GM23338 (cell line): Measurements from ENCODE around the gene BTK. TPM values are rescaled to one million over a fixed set of nuclear protein-coding genes. Genes with fewer than 3 reads are reported as not detected.

Experiments
- ATAC-seq: fragments of 200-7000 bp; cut with Tn5 transposase; 3 replicates; pipeline ENCODE4 v1.9.1; 2020
- DNase-seq: peaks from one replicate; pipeline ENCODE4 v3.0.0-alpha.2; 2015; ENCODE audit warnings: low spot score
- H2AFZ ChIP-seq: fragments of 200-600 bp; sonication (generic); 2 replicates; pipeline ENCODE4 v1.8.0; 2016; ENCODE audit warnings: antibody characterized with exemption, mild to moderate bottlenecking, moderate library complexity
- H3F3A ChIP-seq: fragments of 200-600 bp; sonication (generic); replicated peaks from 2 replicates; pipeline ENCODE4 v1.8.0; 2017; ENCODE audit warnings: antibody characterized with exemption, mixed run types, low read depth
- H3K27ac ChIP-seq: fragments of 200-600 bp; sonication (generic); 2 replicates; pipeline ENCODE4 v1.6.1; 2016; ENCODE audit warnings: low read depth
- H3K27me3 ChIP-seq: fragments of 200-600 bp; sonication (generic); 2 replicates; pipeline ENCODE4 v1.8.0; 2016; ENCODE audit warnings: mild to moderate bottlenecking, mixed run types, moderate library complexity; ENCODE audit not compliant: insufficient read depth
- H3K36me3 ChIP-seq: fragments of 200-600 bp; sonication (generic); 2 replicates; pipeline ENCODE4 v1.8.0; 2016; ENCODE audit warnings: mild to moderate bottlenecking; ENCODE audit not compliant: insufficient read depth
- H3K4me1 ChIP-seq: fragments of 200-600 bp; sonication (generic); 2 replicates; pipeline ENCODE4 v1.8.0; 2016; ENCODE audit warnings: mild to moderate bottlenecking, moderate library complexity; ENCODE audit not compliant: insufficient read depth
- H3K4me2 ChIP-seq: fragments of 200-600 bp; sonication (generic); 2 replicates; pipeline ENCODE4 v1.7.1; 2017; ENCODE audit warnings: mixed run types
- H3K4me3 ChIP-seq: fragments of 200-600 bp; sonication (generic); 2 replicates; pipeline ENCODE4 v1.6.1; 2016; ENCODE audit warnings: mixed run types
- H3K79me2 ChIP-seq: fragments of 200-600 bp; sonication (generic); replicated peaks from 2 replicates; pipeline ENCODE4 v1.8.0; 2017; ENCODE audit warnings: mild to moderate bottlenecking; ENCODE audit not compliant: insufficient read depth
- H3K9me2 ChIP-seq: fragments of 200-600 bp; sonication (generic); 2 replicates; pipeline ENCODE4 v1.8.0; 2017; ENCODE audit not compliant: insufficient read depth
- H4K20me1 ChIP-seq: fragments of 200-600 bp; sonication (generic); replicated peaks from 2 replicates; pipeline ENCODE4 v1.8.0; 2017; ENCODE audit warnings: mild to moderate bottlenecking; ENCODE audit not compliant: insufficient read depth
- H3K27ac Mint-ChIP-seq: 2 replicates; pipeline ENCODE4 v1.8.0; 2020; ENCODE audit warnings: inconsistent platforms, mild to moderate bottlenecking, moderate library complexity, mixed read lengths
- H3K27me3 Mint-ChIP-seq: 3 replicates; pipeline ENCODE4 v1.8.0; 2022; ENCODE audit warnings: low read depth, mild to moderate bottlenecking, moderate library complexity, mixed read lengths, inconsistent platforms; ENCODE audit not compliant: insufficient read depth, poor library complexity
- H3K36me3 Mint-ChIP-seq: 3 replicates; pipeline ENCODE4 v1.8.0; 2021; ENCODE audit warnings: low read depth, mild to moderate bottlenecking, inconsistent platforms, moderate library complexity, mixed read lengths
- H3K4me1 Mint-ChIP-seq: 3 replicates; pipeline ENCODE4 v1.8.0; 2020; ENCODE audit warnings: mild to moderate bottlenecking, inconsistent platforms, mixed read lengths
- H3K4me3 Mint-ChIP-seq: 3 replicates; pipeline ENCODE4 v1.8.0; 2021; ENCODE audit warnings: moderate library complexity, mild to moderate bottlenecking, inconsistent platforms, mixed read lengths
- H3K9me3 Mint-ChIP-seq: 3 replicates; pipeline ENCODE4 v1.8.0; 2020; ENCODE audit warnings: moderate library complexity, mild to moderate bottlenecking, inconsistent platforms, mixed read lengths
- CREB1 ChIP-seq: fragments of 250-450 bp; sonication (Bioruptor Pico); IDR thresholded peaks from 2 replicates; pipeline ENCODE4 v1.5.0; 2020; ENCODE audit warnings: low read depth, mild to moderate bottlenecking, moderate library complexity
- EZH2phosphoT487 ChIP-seq: fragments of 200-600 bp; sonication (generic); IDR thresholded peaks from one replicate; pipeline ENCODE4 v1.8.1; 2018; ENCODE audit warnings: antibody characterized with exemption; ENCODE audit not compliant: unreplicated experiment
- JUNB ChIP-seq: IDR thresholded peaks from one replicate; pipeline ENCODE4 v1.6.1; 2016; ENCODE audit warnings: antibody characterized with exemption; ENCODE audit not compliant: unreplicated experiment
- NANOG ChIP-seq: IDR thresholded peaks from 2 replicates; pipeline ENCODE4 v1.6.1; 2016; ENCODE audit warnings: antibody characterized with exemption, borderline replicate concordance
- STAT1 ChIP-seq: IDR thresholded peaks from one replicate; pipeline ENCODE4 v1.6.1; 2016; ENCODE audit warnings: antibody characterized with exemption; ENCODE audit not compliant: unreplicated experiment
- polyA plus RNA-seq: library from polyadenylated mRNA; unstranded; fragments of >200 nt; fragmentation: Nextera tagmentation; extraction: Ambion mirVana; gene quantifications from 2 replicates; pipeline ENCODE4 v1.2.1, GENCODE V29; 2016
- total RNA-seq: library from RNA; depleted of rRNA; stranded (reverse); fragments of >200 nt; shearing (Covaris generic); gene quantifications from 2 replicates; pipeline ENCODE4 v1.2.3, GENCODE V29; 2014
- TF ChIP-seq, protein P1 (sequence below): fragments of 250-450 bp; sonication (Bioruptor Pico); IDR thresholded peaks from 2 replicates; pipeline ENCODE4 v1.5.0; 2020; ENCODE audit warnings: mild to moderate bottlenecking, moderate library complexity
- TF ChIP-seq, protein P2 (sequence below): IDR thresholded peaks from 2 replicates; pipeline ENCODE4 v1.6.1; 2016; ENCODE audit warnings: antibody characterized with exemption
- TF ChIP-seq, protein P3 (sequence below), 2 experiments: fragments of 200-600 bp in 1 of 2; sonication (generic) in 1 of 2; conservative IDR thresholded peaks; 2 replicates each; pipeline versions ENCODE4 v1.5.1 to v1.6.1; 2016 to 2017; ENCODE audit warnings: antibody characterized with exemption in 2 of 2, low read depth in 2 of 2, mild to moderate bottlenecking in 2 of 2, moderate library complexity in 1 of 2

BTK gene
- total and polyA plus RNA-seq, 2 experiments from 2014 or later, result 0.19 to 0.31 TPM

DNA sequence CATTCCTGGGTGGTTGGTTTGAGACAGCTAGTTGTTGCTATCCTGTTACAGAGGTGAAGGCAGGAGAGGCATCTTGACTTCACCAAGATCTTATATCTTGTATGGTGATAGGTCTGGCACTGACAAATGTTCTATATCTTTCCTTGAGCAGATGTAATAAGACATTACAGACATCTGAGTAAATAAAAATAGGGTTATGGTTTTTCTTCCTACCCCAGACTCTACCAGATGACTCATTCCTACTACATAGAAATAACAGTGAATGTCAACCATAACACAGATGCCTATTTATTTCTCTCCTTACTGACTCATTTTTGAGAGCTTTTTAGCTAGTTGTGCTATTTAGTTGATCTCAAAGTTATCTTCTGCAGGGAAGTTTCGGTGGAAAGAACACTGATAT is 43.9 kb upstream of the BTK start:
- Histone ChIP-seq H3K4me1 (no peaks in the 10 kb centered on the region), H2AFZ (no peak overlapping the region), H3K27me3 (no peaks in the 10 kb centered on the region), H3F3A (no peaks in the 10 kb centered on the region), H3K9me2 (no peaks in the 10 kb centered on the region), H3K36me3 (0 out of 2 replicates have a peak, but pooled peaks cover 6% of the 10 kb centered on the region), H4K20me1 (no peaks in the 10 kb centered on the region), H3K4me3 (no peak overlapping the region), H3K79me2 (no peaks in the 10 kb centered on the region), H3K4me2 (no peak overlapping the region), H3K27ac (no peak overlapping the region)
- TF ChIP-seq JUNB (no peak), EZH2phosphoT487 (no peak), CREB1 (CRISPR knock-in tag) (no peak), NANOG (no peak), STAT1 (no peak)
- TF ChIP-seq, protein P1, sequence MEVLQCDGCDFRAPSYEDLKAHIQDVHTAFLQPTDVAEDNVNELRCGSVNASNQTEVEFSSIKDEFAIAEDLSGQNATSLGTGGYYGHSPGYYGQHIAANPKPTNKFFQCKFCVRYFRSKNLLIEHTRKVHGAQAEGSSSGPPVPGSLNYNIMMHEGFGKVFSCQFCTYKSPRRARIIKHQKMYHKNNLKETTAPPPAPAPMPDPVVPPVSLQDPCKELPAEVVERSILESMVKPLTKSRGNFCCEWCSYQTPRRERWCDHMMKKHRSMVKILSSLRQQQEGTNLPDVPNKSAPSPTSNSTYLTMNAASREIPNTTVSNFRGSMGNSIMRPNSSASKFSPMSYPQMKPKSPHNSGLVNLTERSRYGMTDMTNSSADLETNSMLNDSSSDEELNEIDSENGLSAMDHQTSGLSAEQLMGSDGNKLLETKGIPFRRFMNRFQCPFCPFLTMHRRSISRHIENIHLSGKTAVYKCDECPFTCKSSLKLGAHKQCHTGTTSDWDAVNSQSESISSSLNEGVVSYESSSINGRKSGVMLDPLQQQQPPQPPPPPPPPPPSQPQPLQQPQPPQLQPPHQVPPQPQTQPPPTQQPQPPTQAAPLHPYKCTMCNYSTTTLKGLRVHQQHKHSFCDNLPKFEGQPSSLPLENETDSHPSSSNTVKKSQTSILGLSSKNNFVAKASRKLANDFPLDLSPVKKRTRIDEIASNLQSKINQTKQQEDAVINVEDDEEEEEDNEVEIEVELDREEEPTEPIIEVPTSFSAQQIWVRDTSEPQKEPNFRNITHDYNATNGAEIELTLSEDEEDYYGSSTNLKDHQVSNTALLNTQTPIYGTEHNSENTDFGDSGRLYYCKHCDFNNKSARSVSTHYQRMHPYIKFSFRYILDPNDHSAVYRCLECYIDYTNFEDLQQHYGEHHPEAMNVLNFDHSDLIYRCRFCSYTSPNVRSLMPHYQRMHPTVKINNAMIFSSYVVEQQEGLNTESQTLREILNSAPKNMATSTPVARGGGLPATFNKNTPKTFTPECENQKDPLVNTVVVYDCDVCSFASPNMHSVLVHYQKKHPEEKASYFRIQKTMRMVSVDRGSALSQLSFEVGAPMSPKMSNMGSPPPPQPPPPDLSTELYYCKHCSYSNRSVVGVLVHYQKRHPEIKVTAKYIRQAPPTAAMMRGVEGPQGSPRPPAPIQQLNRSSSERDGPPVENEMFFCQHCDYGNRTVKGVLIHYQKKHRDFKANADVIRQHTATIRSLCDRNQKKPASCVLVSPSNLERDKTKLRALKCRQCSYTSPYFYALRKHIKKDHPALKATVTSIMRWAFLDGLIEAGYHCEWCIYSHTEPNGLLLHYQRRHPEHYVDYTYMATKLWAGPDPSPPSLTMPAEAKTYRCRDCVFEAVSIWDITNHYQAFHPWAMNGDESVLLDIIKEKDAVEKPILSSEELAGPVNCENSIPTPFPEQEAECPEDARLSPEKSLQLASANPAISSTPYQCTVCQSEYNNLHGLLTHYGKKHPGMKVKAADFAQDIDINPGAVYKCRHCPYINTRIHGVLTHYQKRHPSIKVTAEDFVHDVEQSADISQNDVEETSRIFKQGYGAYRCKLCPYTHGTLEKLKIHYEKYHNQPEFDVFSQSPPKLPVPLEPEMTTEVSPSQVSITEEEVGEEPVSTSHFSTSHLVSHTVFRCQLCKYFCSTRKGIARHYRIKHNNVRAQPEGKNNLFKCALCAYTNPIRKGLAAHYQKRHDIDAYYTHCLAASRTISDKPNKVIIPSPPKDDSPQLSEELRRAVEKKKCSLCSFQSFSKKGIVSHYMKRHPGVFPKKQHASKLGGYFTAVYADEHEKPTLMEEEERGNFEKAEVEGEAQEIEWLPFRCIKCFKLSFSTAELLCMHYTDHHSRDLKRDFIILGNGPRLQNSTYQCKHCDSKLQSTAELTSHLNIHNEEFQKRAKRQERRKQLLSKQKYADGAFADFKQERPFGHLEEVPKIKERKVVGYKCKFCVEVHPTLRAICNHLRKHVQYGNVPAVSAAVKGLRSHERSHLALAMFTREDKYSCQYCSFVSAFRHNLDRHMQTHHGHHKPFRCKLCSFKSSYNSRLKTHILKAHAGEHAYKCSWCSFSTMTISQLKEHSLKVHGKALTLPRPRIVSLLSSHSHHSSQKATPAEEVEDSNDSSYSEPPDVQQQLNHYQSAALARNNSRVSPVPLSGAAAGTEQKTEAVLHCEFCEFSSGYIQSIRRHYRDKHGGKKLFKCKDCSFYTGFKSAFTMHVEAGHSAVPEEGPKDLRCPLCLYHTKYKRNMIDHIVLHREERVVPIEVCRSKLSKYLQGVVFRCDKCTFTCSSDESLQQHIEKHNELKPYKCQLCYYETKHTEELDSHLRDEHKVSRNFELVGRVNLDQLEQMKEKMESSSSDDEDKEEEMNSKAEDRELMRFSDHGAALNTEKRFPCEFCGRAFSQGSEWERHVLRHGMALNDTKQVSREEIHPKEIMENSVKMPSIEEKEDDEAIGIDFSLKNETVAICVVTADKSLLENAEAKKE, result no peak
- TF ChIP-seq, protein P2, sequence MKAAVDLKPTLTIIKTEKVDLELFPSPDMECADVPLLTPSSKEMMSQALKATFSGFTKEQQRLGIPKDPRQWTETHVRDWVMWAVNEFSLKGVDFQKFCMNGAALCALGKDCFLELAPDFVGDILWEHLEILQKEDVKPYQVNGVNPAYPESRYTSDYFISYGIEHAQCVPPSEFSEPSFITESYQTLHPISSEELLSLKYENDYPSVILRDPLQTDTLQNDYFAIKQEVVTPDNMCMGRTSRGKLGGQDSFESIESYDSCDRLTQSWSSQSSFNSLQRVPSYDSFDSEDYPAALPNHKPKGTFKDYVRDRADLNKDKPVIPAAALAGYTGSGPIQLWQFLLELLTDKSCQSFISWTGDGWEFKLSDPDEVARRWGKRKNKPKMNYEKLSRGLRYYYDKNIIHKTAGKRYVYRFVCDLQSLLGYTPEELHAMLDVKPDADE, result no peak
- TF ChIP-seq, protein P3, sequence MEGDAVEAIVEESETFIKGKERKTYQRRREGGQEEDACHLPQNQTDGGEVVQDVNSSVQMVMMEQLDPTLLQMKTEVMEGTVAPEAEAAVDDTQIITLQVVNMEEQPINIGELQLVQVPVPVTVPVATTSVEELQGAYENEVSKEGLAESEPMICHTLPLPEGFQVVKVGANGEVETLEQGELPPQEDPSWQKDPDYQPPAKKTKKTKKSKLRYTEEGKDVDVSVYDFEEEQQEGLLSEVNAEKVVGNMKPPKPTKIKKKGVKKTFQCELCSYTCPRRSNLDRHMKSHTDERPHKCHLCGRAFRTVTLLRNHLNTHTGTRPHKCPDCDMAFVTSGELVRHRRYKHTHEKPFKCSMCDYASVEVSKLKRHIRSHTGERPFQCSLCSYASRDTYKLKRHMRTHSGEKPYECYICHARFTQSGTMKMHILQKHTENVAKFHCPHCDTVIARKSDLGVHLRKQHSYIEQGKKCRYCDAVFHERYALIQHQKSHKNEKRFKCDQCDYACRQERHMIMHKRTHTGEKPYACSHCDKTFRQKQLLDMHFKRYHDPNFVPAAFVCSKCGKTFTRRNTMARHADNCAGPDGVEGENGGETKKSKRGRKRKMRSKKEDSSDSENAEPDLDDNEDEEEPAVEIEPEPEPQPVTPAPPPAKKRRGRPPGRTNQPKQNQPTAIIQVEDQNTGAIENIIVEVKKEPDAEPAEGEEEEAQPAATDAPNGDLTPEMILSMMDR (conservative IDR thresholded peaks at IDR 0.05; ENCODE audit: low read depth in 2 of 2), result no peak
- H3K9me3 Mint-ChIP-seq, result peaks cover 14% of the 10 kb centered on the region; the same call in 2 of the 3 replicates
- DNase-seq, result no peak
- H3K27me3 Mint-ChIP-seq, result no peaks in the 10 kb centered on the region
- no peak overlapping the region for H3K4me3 Mint-ChIP-seq
- H3K4me1 Mint-ChIP-seq, result no peaks in the 10 kb centered on the region
- peaks cover 69% of the 10 kb centered on the region for H3K36me3 Mint-ChIP-seq
- no peak for ATAC-seq
- no peak overlapping the region for H3K27ac Mint-ChIP-seq
